Breast epithelium (tissue), 3 donors: ENCODE results near the gene STXBP6.

Experiments
- POLR2A ChIP-seq: fragments of 450-650 bp; IDR thresholded peaks from one replicate; pipeline ENCODE4 v1.6.1; 2016; ENCODE audit warnings: antibody characterized with exemption, mild to moderate bottlenecking, moderate library complexity
- POLR2AphosphoS5 ChIP-seq, 3 donors: sonication (generic); formaldehyde crosslinking; IDR thresholded peaks; one replicate each; pipeline ENCODE4 v1.6.1; 2017; ENCODE audit warnings: antibody characterized with exemption in 3 of 3
- TF ChIP-seq, protein P1 (sequence below), 3 donors: fragments of 450-650 bp; IDR thresholded peaks; one replicate each; pipeline ENCODE4 v1.5.1; 2016 to 2017; ENCODE audit warnings: antibody characterized with exemption in 3 of 3, mild to moderate bottlenecking in 3 of 3, moderate library complexity in 3 of 3

- TF ChIP-seq, protein P1, sequence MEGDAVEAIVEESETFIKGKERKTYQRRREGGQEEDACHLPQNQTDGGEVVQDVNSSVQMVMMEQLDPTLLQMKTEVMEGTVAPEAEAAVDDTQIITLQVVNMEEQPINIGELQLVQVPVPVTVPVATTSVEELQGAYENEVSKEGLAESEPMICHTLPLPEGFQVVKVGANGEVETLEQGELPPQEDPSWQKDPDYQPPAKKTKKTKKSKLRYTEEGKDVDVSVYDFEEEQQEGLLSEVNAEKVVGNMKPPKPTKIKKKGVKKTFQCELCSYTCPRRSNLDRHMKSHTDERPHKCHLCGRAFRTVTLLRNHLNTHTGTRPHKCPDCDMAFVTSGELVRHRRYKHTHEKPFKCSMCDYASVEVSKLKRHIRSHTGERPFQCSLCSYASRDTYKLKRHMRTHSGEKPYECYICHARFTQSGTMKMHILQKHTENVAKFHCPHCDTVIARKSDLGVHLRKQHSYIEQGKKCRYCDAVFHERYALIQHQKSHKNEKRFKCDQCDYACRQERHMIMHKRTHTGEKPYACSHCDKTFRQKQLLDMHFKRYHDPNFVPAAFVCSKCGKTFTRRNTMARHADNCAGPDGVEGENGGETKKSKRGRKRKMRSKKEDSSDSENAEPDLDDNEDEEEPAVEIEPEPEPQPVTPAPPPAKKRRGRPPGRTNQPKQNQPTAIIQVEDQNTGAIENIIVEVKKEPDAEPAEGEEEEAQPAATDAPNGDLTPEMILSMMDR (IDR thresholded peaks at IDR 0.05) = no peak
- TF ChIP-seq POLR2A (no peak), POLR2AphosphoS5 (IDR thresholded peaks at IDR 0.05) (no peak)
These were observed 234.4 kb downstream of the STXBP6 start for GRCh38 chr14:24815543-24815942.
